SJCRH30 (cell line): ENCODE results near the gene PNPLA2. TPM values are rescaled to one million over a fixed set of nuclear protein-coding genes. Genes with fewer than 3 reads are reported as not detected.
A peak's percentile ranks its signal among the peaks of the same experiment; 100 is the strongest.

Source experiments
- DNase-seq, 2 experiments: peaks; one replicate each; pipeline ENCODE4 v3.0.0-alpha.2; 2015 to 2020
- H3K27ac ChIP-seq: fragments of 250-450 bp; sonication (Bioruptor Pico); 2 replicates; pipeline ENCODE4 v1.5.1; 2020; ENCODE audit warnings: mild to moderate bottlenecking, moderate library complexity
- H3K27me3 ChIP-seq: fragments of 250-450 bp; sonication (Bioruptor Pico); 2 replicates; pipeline ENCODE4 v1.5.1; 2020; ENCODE audit warnings: mild to moderate bottlenecking, moderate library complexity
- H3K36me3 ChIP-seq: fragments of 250-450 bp; sonication (Bioruptor Pico); 2 replicates; pipeline ENCODE4 v1.5.1; 2020; ENCODE audit warnings: mild to moderate bottlenecking, moderate library complexity
- H3K4me1 ChIP-seq: fragments of 250-450 bp; sonication (Bioruptor Pico); 2 replicates; pipeline ENCODE4 v1.5.1; 2020; ENCODE audit warnings: mild to moderate bottlenecking, moderate library complexity
- H3K4me3 ChIP-seq: fragments of 250-450 bp; sonication (Bioruptor Pico); 2 replicates; pipeline ENCODE4 v1.5.1; 2020; ENCODE audit warnings: mild to moderate bottlenecking, moderate library complexity
- H3K9me3 ChIP-seq: fragments of 250-450 bp; sonication (Bioruptor Pico); replicated peaks from 2 replicates; pipeline ENCODE4 v1.5.1; 2020; ENCODE audit warnings: mild to moderate bottlenecking, moderate library complexity
- total RNA-seq: library from RNA; depleted of rRNA; stranded (reverse); fragments of >200 nt; shearing (Covaris generic); gene quantifications from 2 replicates; pipeline ENCODE4 v1.2.3, GENCODE V29; 2014

Gene PNPLA2
- total RNA-seq, 1 experiment from 2014 or later = 19.6 TPM

DNA sequence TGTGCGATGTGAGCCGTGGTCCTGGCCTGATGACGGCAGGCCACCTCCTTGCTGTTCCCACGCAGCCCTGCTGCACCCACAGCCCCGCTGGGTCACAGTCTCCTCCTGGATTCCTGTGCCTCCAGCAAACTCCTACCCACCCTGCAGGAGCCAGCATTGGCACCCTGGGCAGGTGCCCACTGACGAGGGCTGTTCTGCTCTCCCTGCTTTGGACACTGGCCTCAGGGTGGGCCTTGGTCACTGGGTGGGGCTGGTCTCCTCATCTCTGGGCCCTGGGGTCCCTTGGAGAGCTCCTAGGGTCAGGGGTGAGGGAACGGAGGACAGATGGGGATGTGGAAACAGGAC lies 36.6 kb downstream of the PNPLA2 start:
- no peaks in the 10 kb centered on the region for H3K27me3 ChIP-seq
- no peak for DNase-seq
- H3K27ac ChIP-seq = no peak overlapping the region
- no peak overlapping the region for H3K4me3 ChIP-seq
- peaks cover 16% of the 10 kb centered on the region; the same call in 1 of the 2 replicates for H3K4me1 ChIP-seq
- no peaks in the 10 kb centered on the region for H3K9me3 ChIP-seq
- no peaks in the 10 kb centered on the region for H3K36me3 ChIP-seq

DNA sequence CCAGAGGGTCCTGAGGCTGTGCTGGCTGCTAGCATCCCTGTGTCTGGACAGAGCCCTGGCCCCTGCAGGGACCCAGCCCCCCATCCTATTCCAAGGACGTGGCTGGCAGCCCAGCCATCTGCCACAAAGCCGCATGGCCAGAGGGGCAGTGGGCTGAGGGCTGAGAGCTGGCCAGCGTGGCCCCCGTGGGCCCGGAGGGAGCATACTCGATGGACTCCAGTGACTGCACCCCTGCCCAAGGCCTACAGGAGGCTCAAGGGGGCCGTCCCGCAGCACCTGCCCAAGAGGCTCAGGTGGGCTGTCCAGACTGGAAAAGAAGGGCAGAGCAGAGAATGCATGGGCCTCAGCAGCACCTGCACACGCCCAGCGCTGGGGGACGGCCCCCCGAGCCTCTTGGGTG lies 37.1 kb downstream of the PNPLA2 start:
- Histone ChIP-seq H3K36me3 (no peaks in the 10 kb centered on the region), H3K4me1 (peaks cover 16% of the 10 kb centered on the region; the same call in 1 of the 2 replicates), H3K4me3 (no peak overlapping the region), H3K9me3 (no peaks in the 10 kb centered on the region), H3K27ac (no peak overlapping the region), H3K27me3 (no peaks in the 10 kb centered on the region)
- DNase-seq = no peak

GRCh38 chr11:856397-856796 lies 37.7 kb downstream of the PNPLA2 start:
- DNase-seq = no peak
- Histone ChIP-seq H3K27ac (no peak overlapping the region), H3K36me3 (no peaks in the 10 kb centered on the region), H3K27me3 (no peaks in the 10 kb centered on the region), H3K9me3 (no peaks in the 10 kb centered on the region), H3K4me1 (peaks cover 22% of the 10 kb centered on the region), H3K4me3 (no peak overlapping the region)

DNA sequence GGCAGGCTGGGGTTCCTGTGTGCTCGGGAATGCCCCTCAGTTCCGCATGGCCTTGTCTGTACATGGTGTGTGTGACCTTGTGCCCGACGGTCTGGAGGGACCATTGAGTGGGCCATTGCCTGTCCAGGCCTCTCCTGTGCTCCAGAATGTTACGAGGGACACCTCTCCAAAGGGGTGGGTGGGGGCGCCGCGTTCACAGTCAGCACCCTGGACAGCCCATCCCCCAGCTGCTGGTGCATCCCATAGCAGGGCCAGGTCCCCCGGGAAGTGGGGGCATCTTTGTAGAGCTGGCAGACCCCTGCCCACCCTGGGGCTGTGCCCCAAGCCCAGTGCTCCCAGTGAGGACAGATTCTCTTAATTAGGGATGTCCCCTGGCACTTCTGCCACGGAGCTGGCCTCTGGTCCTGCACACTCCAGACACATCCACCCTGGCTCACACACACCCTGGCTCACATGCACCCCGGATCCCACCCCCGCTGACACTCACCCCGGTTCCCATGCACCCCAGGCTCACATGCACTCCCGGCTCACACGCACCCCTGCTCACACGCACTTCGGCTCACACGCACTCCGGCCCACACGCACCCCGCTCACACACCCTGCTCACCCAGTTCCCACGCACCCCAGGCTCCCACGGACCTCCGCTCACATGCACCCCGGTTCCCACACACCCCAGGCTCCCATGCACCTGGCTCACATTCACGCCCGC lies 39.5 kb downstream of the PNPLA2 start:
- H3K4me1 ChIP-seq = peaks cover 35% of the 10 kb centered on the region
- H3K4me3 ChIP-seq = no peak overlapping the region
- H3K36me3 ChIP-seq = no peaks in the 10 kb centered on the region
- H3K27me3 ChIP-seq = no peaks in the 10 kb centered on the region
- no peak overlapping the region for H3K27ac ChIP-seq
- H3K9me3 ChIP-seq = no peaks in the 10 kb centered on the region
- DNase-seq = no peak

GRCh38 chr11:858762-859339 lies 40.1 kb downstream of the PNPLA2 start:
- no peak overlapping the region for H3K27ac ChIP-seq
- no peaks in the 10 kb centered on the region for H3K36me3 ChIP-seq
- no peak overlapping the region for H3K4me3 ChIP-seq
- no peaks in the 10 kb centered on the region for H3K9me3 ChIP-seq
- no peaks in the 10 kb centered on the region for H3K27me3 ChIP-seq
- DNase-seq = no peak
- peaks cover 35% of the 10 kb centered on the region for H3K4me1 ChIP-seq

- Histone ChIP-seq H3K9me3 (no peaks in the 10 kb centered on the region), H3K4me3 (no peak overlapping the region), H3K27ac (no peak overlapping the region), H3K27me3 (no peaks in the 10 kb centered on the region), H3K4me1 (peaks cover 35% of the 10 kb centered on the region), H3K36me3 (no peaks in the 10 kb centered on the region)
- peak; percentile 86 to 88 for DNase-seq
Observed at GRCh38 chr11:859394-860131, 40.8 kb downstream of the PNPLA2 start.

DNA sequence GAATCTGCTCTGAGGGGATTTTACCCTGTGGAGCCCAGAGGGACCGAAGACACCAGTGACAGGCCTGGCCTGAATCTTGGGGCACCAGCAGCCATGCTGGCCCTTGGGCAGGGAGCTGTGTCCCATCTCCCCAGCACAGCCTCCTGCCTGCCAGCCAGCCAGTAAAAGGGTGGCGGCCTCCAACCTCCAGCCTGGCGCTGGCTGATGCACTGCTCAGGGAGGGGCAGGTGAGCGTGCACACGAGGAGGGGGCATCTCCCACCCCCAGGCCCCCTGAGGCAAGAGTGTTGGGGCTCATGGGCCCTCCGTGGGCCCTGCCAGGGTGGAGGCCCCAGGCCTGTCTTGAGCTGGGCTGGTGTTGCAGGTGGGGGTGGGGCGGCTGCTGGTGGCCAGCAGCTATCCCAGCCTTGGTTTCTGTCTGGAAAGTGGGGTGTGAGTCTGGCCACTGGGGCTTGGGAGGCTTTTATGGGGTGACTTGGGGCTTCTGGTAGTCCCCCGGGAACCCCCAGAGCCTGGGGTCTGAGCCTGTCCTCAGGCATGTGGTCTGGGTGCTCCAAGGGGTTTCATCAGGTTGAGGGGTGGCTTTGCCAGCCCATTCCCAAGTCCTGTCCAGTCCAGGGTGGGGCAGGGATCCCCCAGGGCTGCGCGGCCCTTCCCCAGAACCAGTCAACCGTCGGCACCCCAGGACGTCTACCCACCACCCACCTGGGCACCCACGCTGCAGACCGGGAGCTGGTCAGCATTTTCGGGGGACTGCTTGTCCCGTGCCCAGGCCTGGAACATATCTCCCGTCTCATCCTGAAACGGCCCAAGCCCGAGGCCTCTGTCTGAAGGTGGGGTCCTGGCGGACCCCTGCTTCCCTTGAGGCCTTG lies 41.8 kb downstream of the PNPLA2 start:
- Histone ChIP-seq H3K27ac (no peak overlapping the region), H3K4me1 (peaks cover 35% of the 10 kb centered on the region), H3K9me3 (no peaks in the 10 kb centered on the region), H3K4me3 (no peak overlapping the region), H3K36me3 (no peaks in the 10 kb centered on the region), H3K27me3 (no peaks in the 10 kb centered on the region)
- DNase-seq = no peak

DNA sequence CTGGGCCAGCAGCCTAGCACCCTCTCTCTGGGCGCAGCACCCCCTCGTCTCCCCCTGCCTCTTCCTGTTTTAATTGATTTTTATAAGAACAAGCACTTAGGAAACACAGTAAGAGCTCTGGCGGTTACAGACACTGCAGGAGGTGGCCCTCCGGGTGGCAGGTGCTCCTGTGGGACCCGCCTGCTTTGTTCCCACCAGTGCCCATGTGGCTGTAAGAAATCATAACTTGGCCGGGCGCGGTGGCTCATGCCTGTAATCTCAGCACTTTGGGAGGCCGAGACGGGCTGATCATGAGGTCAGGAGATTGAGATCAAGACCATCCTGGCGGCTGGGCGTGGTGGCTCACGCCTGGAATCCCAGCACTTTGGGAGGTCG lies 42.4 kb downstream of the PNPLA2 start:
- Histone ChIP-seq H3K27me3 (no peaks in the 10 kb centered on the region), H3K36me3 (no peaks in the 10 kb centered on the region), H3K27ac (no peak overlapping the region), H3K4me1 (peaks cover 32% of the 10 kb centered on the region), H3K4me3 (no peak overlapping the region), H3K9me3 (no peaks in the 10 kb centered on the region)
- no peak for DNase-seq

DNA sequence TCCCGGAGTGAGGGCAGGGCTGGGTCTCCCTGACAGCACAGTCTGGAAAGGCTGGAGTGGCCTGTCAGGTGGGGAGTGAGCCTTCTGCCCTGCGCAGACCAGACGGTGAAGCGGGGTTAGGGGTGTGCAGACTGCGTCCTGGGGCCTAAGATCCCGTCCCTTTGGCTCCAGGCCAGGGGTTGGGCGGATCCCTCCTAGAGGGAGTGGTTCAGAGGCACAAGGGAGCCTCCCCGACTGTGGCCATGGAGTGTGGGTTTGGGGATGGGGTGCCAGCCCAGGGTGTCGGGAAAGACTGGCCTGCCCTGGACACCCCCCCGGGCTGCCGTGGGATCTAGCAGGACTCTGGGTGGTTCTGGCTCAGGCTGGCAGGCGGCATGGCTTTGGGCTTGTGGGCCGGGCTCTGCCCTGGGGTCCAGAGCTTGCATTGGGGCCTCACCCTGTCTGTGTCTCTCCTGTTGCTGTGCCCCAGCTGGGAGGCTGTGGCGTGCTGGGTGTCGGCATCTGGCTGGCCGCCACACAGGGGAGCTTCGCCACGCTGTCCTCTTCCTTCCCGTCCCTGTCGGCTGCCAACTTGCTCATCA lies 43.5 kb downstream of the PNPLA2 start:
- Histone ChIP-seq H3K9me3 (no peaks in the 10 kb centered on the region), H3K27ac (no peak overlapping the region), H3K4me1 (peaks cover 28% of the 10 kb centered on the region), H3K36me3 (no peaks in the 10 kb centered on the region), H3K27me3 (no peaks in the 10 kb centered on the region), H3K4me3 (no peak overlapping the region)
- DNase-seq = peak; percentile 84 to 85

DNA sequence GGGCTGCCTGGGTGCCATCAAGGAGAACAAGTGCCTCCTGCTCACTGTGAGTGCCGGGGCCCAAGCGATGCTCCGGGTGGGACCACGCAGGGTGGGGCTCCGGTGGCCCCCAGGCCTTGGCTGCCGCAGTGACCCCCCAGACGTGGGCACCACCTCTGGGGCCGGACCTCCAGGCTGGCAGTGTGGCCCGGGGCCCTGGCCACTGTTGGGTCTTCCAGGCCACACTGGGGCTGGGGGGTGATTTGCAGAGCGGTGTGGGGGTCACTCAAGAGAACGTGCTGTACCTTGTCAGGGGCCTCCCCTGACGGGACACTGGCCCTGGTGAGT lies 43.9 kb downstream of the PNPLA2 start:
- Histone ChIP-seq H3K27ac (no peak overlapping the region), H3K9me3 (no peaks in the 10 kb centered on the region), H3K36me3 (no peaks in the 10 kb centered on the region), H3K27me3 (no peaks in the 10 kb centered on the region), H3K4me3 (no peak overlapping the region), H3K4me1 (peaks cover 28% of the 10 kb centered on the region)
- no peak for DNase-seq

- Histone ChIP-seq H3K27ac (no peak overlapping the region), H3K9me3 (no peaks in the 10 kb centered on the region)
Observed at GRCh38 chr11:863023-863909, 44.6 kb downstream of the PNPLA2 start.

GRCh38 chr11:863910-864827 lies 45.5 kb downstream of the PNPLA2 start:
- no peaks in the 10 kb centered on the region for H3K9me3 ChIP-seq
- no peak overlapping the region for H3K4me3 ChIP-seq
- H3K36me3 ChIP-seq = no peaks in the 10 kb centered on the region
- peaks cover 28% of the 10 kb centered on the region for H3K4me1 ChIP-seq
- no peak overlapping the region for H3K27ac ChIP-seq
- H3K27me3 ChIP-seq = no peaks in the 10 kb centered on the region
- no peak for DNase-seq

More at GRCh38 chr11:863023-863909, 44.6 kb downstream of the PNPLA2 start:
- no peaks in the 10 kb centered on the region for H3K27me3 ChIP-seq
- peaks cover 28% of the 10 kb centered on the region for H3K4me1 ChIP-seq
- H3K4me3 ChIP-seq = no peak overlapping the region
- no peak for DNase-seq
- H3K36me3 ChIP-seq = no peaks in the 10 kb centered on the region

DNA sequence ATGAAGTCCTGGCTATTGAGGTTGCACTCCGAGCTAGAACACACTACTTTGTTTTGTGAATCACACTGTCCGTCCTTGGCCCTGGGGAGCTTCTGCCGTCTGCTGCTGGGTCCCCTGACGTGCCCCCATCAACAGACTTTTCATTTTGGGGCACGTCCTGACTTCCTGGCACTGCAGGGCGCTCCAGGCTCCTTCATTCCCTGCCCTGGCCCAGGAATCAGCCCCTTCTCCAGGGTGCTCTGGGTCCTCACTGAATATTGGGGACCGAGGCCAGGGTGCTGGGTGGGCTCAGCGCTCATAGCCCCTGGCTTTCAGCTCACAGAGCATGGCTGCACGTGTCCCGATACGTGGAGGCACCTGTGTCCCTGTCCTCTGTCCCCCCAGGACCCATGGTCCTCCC lies 46.2 kb downstream of the PNPLA2 start:
- no peak for DNase-seq

More for the DNA sequence above, 46.2 kb downstream of the PNPLA2 start:
- Histone ChIP-seq H3K36me3 (no peaks in the 10 kb centered on the region), H3K9me3 (no peaks in the 10 kb centered on the region), H3K27ac (no peak overlapping the region), H3K4me3 (no peak overlapping the region), H3K4me1 (peaks cover 23% of the 10 kb centered on the region), H3K27me3 (no peaks in the 10 kb centered on the region)
